LNCAP (cell line): ENCODE measurements around the gene PIRT.

Experiments used
- TF ChIP-seq, protein P1 (sequence below): fragments of 450-650 bp; IDR thresholded peaks from 2 replicates; pipeline ENCODE4 v1.5.1; 2017; ENCODE audit warnings: mild to moderate bottlenecking

Gene PIRT

DNA sequence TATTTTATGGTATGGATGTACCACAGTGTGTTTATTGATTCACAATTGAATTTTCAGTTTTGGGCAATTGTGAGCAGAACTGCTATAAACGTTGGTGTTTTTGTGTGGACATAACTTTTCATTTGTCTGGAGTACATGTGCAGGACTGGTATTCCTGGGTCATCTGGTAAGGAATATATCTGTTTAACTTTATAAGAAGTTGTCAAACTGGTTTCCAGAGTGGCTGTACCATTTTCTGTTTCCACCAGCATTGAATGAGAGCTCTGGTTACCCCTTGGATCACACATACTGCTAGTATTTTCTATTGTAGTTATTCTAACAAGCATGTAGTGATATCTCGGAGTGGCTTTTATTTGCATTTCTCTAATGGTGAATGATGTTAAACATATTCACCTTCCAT is 58.3 kb downstream of the PIRT start:
- TF ChIP-seq, protein P1, sequence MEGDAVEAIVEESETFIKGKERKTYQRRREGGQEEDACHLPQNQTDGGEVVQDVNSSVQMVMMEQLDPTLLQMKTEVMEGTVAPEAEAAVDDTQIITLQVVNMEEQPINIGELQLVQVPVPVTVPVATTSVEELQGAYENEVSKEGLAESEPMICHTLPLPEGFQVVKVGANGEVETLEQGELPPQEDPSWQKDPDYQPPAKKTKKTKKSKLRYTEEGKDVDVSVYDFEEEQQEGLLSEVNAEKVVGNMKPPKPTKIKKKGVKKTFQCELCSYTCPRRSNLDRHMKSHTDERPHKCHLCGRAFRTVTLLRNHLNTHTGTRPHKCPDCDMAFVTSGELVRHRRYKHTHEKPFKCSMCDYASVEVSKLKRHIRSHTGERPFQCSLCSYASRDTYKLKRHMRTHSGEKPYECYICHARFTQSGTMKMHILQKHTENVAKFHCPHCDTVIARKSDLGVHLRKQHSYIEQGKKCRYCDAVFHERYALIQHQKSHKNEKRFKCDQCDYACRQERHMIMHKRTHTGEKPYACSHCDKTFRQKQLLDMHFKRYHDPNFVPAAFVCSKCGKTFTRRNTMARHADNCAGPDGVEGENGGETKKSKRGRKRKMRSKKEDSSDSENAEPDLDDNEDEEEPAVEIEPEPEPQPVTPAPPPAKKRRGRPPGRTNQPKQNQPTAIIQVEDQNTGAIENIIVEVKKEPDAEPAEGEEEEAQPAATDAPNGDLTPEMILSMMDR = no peak

DNA sequence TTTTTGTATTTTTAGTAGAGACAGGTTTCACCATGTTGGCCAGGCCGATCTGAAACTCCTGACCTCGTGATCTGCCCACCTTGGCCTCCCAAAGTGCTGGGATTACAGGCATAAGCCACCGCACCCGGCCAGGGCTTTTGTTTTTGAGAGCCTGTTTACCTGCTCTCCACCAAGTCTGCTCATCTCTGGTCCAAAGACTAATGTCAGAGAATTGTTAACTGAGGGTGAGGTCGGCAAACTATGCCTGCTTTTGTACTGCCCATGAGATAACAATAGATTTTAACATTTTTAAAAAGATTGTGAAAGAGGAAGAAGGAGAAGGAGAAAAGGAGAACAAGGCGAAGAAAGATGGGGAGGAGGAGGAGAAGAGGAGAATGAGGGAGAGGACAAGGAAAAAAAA is 60.0 kb downstream of the PIRT start:
- TF ChIP-seq, protein P1 = no peak

DNA sequence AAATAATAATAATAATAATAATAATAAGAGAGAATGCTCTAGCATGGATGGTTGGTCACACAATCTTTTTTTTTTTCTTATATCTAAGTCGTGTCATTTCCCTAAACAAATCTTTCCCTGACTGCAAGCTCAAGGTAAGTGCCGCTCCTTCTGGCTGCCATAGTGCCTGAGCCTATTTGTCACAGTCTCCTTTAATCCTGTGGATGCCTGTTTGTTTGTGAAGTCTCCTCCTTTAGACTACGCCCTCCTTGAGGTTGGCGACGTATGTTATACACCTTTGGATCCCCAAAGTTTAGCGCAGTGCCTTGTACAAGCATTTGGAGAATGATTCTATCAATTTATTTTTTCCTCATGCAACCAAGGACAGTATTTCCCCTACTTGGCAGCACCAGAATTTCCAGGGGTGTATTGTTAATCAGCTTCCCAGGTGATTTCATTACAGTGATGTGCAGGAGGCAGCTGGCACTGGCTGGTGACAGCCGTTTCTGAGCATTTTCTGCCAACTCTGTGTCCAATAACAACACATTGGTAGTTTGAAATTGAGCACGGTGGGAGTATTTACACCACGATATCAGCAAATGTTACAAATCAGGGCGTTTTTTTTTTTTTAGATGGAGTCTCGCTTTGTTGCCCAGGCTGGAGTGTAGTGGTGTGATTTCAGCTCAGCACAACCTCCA is 60.6 kb downstream of the PIRT start:
- TF ChIP-seq, protein P1 = no peak

DNA sequence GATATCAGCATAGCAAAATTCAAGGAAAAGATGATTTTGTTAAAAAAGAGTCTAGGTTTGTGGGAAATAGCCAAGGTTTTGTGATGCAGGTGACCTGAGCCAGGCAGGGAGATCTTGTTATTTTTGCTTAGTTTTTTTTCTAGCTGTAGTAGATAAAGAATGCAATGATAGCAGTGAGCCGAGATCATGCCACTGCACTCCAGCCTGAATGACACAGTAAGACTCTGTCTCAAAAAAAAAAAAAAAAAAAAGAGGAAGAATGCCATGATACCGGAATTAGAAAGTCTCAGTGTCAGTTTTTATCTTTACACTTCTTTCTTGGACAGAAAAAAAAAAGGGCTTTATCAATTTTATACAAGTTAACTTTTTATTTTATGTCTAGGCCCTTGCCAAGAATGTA is 61.5 kb downstream of the PIRT start:
- TF ChIP-seq, protein P1 = no peak

DNA sequence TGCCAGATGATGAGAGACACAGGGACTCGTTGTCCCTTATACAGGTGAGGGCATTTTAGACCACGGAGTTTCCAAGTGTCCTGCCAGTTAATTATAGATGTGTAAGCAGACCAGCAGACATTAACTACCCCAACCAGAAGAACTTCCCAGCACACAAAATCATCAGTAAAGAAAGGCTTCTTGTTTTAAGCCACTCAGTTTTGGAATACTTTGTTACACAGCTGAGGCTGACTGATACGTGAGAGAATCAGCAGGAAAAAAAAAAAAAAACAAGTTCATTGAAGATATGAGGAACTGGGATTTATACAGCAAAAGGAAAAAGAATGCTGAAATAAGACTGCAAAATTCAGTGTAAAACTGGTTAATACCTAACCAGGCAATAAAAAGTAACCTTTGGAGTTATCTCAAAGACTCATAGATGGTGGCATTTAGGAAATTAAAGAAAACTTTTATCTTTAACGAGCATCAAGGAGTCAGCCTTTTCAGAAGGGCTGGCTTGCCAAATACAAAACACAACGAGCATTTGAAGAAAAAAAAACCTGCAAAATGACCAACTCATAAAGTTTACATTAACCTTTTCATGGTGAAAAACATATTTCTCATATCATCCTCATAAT is 62.0 kb downstream of the PIRT start:
- TF ChIP-seq, protein P1 = no peak

DNA sequence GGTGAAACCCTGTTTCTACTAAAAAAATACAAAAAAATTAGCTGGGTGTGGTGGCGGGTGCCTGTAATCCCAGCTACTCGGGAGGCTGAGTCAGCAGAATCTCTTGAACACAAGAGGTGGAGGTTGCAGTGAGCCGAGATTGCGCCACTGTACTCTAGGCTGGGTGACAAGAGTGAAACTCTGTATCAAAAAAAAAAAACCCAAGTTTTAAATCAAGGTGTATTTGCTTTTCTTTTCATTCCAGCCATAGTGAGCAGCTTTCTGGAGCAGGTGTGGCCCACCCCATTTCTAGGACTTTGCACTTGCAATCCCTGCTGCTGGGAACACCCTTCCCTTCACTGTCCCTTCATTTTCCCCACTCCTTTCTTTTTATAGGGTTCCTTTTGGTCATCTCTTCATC is 62.8 kb downstream of the PIRT start:
- TF ChIP-seq, protein P1 = no peak

DNA sequence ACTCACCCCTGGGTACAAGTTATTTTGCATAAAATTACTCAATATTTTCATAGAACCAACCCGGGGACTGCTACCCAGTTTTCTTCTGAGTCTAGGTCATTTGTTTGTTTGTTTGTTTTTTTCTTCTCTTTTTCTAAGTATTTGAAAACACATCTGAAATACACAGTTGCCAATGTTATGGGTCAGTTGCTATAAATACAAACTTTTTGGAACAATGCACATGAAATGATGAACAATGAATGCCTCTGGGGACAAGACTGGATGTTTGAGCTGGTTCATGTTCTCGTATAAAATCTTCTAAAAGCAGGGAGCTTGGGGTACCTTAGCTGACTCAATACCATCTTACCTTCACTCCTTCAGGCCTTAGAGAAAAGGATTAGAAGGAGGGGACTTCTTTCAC is 64.5 kb downstream of the PIRT start:
- TF ChIP-seq, protein P1 = no peak
